Naive B cell (primary cell): ENCODE measurements around the gene RPS29. TPM values are rescaled to one million over a fixed set of nuclear protein-coding genes. Genes with fewer than 3 reads are reported as not detected.

ENCODE experiments used
- polyA plus RNA-seq, 6 donors: library from polyadenylated mRNA; unstranded; fragments of 300-500 nt; fragmentation: Illumina TruSeq; gene quantifications; one replicate each; pipeline ENCODE4 v1.2.3, GENCODE V29; 2021; ENCODE audit warnings: low read depth in 6 of 6

RPS29 gene
- polyA plus RNA-seq, 6 donors from 2014 or later = 5,522 to 9,273 (median 8,580) TPM

Other genes with a start within 250 kb of the RPS29 start
- gene LRR1, start 12.6 kb upstream of the RPS29 start, polyA plus RNA-seq = 10 to 100 TPM in 3 of 6 donors, 1 to 10 TPM in 3; 9.1 to 13.5 (median 10.1) TPM
- 100 to 1,000 TPM; 384 to 554 (median 508) TPM for gene RPL36AL, start 34.2 kb upstream of the RPS29 start, polyA plus RNA-seq
- 10 to 100 TPM; 27.7 to 33.8 (median 30.0) TPM for gene MGAT2, start 34.4 kb upstream of the RPS29 start, polyA plus RNA-seq
- gene DNAAF2, start 48.9 kb upstream of the RPS29 start, polyA plus RNA-seq = 10 to 100 TPM; 16.1 to 28.3 (median 24.8) TPM
- 1 to 10 TPM in 4 of 6 donors, under 1 TPM in 2; 0.34 to 4.7 (median 1.2) TPM for gene POLE2, start 101.8 kb upstream of the RPS29 start, polyA plus RNA-seq
- 1 to 10 TPM in 5 of 6 donors, not detected in 1; 2.4 to 4.7 (median 3.1) TPM for gene KLHDC1, start 106.7 kb upstream of the RPS29 start, polyA plus RNA-seq
- 10 to 100 TPM; 58.0 to 91.4 (median 80.0) TPM for gene KLHDC2, start 181.8 kb upstream of the RPS29 start, polyA plus RNA-seq